SJSA1 (cell line): ENCODE measurements around the gene MKNK2. TPM values are rescaled to one million over a fixed set of nuclear protein-coding genes. Genes with fewer than 3 reads are reported as not detected.
A peak's percentile ranks its signal among the peaks of the same experiment; 100 is the strongest.

Experiments
- DNase-seq, 2 experiments: peaks; one replicate each; pipeline ENCODE4 v3.0.0-alpha.2; 2015 to 2020; ENCODE audit warnings: low spot score in 2 of 2, low read depth in 1 of 2
- H3K27ac ChIP-seq: fragments of 250-450 bp; sonication (Bioruptor Pico); 2 replicates; pipeline ENCODE4 v1.5.1; 2020; ENCODE audit warnings: mild to moderate bottlenecking, moderate library complexity
- H3K27me3 ChIP-seq: fragments of 250-450 bp; sonication (Bioruptor Pico); replicated peaks from 2 replicates; pipeline ENCODE4 v1.5.1; 2020; ENCODE audit warnings: mild to moderate bottlenecking, moderate library complexity
- H3K36me3 ChIP-seq: fragments of 250-450 bp; sonication (Bioruptor Pico); 2 replicates; pipeline ENCODE4 v1.5.1; 2020; ENCODE audit warnings: mild to moderate bottlenecking
- H3K4me1 ChIP-seq: fragments of 250-450 bp; sonication (Bioruptor Pico); replicated peaks from 2 replicates; pipeline ENCODE4 v1.6.1; 2021; ENCODE audit warnings: mild to moderate bottlenecking
- H3K4me3 ChIP-seq: fragments of 250-450 bp; sonication (Bioruptor Pico); 2 replicates; pipeline ENCODE4 v1.5.1; 2020; ENCODE audit warnings: mild to moderate bottlenecking
- H3K9me3 ChIP-seq: fragments of 250-450 bp; sonication (Bioruptor Pico); replicated peaks from 2 replicates; pipeline ENCODE4 v1.5.1; 2020; ENCODE audit warnings: mild to moderate bottlenecking
- total RNA-seq: library from RNA; depleted of rRNA; stranded (reverse); fragments of >200 nt; shearing (Covaris generic); gene quantifications from 2 replicates; pipeline ENCODE4 v1.2.3, GENCODE V29; 2014

MKNK2 gene
- total RNA-seq, 1 experiment from 2014 or later, result 18.7 TPM

DNA sequence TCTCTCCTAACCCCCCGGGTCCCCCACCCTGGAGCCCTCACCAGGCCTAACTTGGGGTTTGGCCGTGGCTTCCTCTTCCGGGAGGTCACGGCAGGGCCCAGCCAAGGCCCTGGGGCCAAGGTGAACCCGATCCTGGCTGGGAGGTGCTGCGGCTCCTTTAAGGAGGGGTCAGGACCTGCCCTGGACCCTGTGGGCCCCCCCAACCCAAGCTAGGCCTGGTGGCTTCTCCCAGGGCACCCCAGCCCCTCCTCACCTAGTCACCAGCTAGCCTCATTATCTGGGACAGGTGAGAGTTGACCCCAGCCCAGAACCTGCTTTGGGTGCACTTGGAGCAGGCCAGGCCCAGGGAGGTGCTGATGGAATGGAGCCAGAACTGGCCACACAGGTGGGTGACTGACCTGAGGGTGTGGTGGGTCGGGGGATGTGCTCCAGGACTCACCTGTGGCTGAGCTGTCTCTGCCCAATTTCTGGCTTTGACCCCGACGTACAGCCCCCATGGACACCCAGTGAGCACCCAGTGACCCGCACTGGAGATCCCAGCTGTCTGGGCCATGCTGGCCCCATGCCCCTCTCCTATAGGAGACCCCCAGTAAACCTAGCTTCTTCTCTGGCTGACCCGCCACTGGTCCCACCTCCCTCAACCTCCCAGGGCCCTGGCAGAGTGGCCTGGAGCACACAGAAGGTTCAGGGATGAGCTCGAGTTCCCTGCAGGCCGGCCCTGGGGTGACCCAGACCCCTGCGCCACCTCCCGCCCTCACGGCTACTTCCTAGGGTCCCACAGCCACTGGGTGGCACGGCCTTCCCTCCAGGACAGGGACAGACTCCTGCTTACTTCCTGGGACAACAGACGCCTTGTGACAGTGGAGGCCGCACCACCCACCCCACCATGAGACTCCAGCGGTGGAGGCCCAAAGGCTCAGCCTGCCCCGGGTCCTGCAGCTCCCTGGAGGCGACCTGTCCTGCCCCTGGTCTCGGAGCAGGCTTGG is 6.7 kb upstream of the MKNK2 start:
- DNase-seq, result no peak
- Histone ChIP-seq H3K36me3 (no peaks in the 10 kb centered on the region), H3K4me3 (no peak overlapping the region), H3K4me1 (peaks cover 40% of the 10 kb centered on the region), H3K27me3 (no peaks in the 10 kb centered on the region), H3K9me3 (no peaks in the 10 kb centered on the region), H3K27ac (no peak overlapping the region)

DNA sequence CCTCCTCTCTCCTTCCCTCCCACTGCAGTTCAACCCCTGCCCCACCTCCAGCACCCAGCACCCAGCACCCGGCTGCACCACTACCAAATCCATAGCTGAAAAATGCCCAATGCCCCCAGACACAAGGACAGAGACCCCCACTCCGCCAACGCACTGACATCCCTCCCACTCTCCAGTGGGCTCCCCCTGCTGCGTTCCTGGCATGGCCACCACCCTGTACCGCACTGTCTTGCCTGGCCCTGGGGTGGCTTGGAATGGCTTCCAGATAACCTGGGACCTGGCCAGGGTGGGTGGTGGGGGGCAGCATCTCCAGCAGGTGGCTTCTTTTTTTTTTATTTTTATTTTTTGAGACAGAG is 5.8 kb upstream of the MKNK2 start:
- Histone ChIP-seq H3K27ac (no peak overlapping the region), H3K9me3 (no peaks in the 10 kb centered on the region), H3K4me3 (no peak overlapping the region), H3K27me3 (no peaks in the 10 kb centered on the region), H3K4me1 (peaks cover 36% of the 10 kb centered on the region), H3K36me3 (no peaks in the 10 kb centered on the region)
- DNase-seq, result no peak

DNA sequence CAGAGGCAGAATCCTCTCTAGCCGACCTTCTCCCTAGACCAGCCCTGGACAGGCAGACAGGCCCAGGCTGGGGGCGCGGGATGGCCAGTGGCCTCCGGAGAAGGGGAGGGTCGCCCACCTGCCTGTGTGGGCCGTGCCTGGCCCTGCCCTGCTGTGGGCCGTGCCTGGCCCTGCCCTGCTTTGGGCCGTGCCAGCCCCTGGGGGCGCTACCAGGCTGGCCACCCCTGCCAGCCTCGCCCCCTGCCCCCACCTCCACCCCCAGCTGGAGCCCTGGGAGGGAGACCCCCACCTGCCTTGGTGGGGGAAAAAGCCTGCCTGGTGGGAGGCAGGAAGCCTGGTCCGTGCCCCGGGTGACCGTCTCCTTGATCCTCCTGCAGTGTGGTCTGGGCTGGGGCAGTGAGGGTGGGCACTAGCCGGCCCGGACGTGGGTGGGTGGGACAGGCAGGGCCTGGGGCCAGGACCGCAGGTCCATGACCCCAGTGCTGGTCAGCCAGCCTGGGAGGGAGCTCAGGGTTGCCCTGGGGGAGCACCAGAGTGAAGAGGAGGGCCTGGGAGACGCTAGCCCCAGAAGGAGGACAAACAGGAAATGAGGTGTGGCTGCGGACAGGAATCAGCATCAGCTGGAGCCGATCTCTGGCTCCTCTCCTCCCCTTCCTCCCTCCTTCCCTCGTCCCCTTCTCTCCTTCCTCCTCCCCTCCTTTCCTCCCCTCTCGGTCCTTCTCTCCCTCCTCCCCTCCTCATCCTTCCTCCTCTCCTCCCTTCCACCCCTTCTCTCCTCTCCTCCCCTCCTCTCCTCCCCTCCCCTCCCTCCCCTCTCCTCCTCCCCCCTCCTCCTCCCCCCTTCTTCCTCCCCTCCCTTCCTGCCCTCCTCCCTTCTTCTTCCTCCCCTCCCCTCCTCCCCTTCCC is 5.1 kb upstream of the MKNK2 start:
- Histone ChIP-seq H3K27ac (peak overlapping the region; percentile 81), H3K36me3 (no peaks in the 10 kb centered on the region), H3K4me1 (peaks cover 39% of the 10 kb centered on the region), H3K4me3 (0 out of 2 replicates have a peak overlapping the region, but pooled peaks have one; percentile 11), H3K27me3 (no peaks in the 10 kb centered on the region), H3K9me3 (no peaks in the 10 kb centered on the region)
- no peak for DNase-seq

DNA sequence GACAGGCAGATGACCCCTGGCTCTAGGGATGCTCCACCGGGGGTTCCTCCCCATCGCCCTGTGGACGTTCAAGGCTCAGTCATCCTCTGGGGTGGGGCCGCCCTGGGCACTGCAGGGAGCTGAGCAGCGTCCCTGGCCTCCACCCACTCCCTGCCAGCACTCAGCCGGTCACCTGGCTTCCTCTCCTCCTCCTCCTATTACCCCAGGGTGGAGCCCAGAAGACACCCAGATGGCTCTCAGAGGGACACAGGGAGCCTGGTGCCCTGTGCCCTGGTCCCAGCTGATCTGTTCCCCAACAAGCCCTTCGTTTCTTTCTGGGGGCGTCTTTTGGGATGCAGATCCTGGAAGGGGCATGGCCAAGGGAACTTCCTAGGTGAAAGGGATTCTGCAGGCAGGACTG is 3.7 kb upstream of the MKNK2 start:
- peaks cover 34% of the 10 kb centered on the region for H3K4me1 ChIP-seq
- H3K4me3 ChIP-seq, result no peak overlapping the region
- H3K27ac ChIP-seq, result no peak overlapping the region
- DNase-seq, result no peak
- H3K36me3 ChIP-seq, result 0 out of 2 replicates have a peak, but pooled peaks cover 3% of the 10 kb centered on the region
- H3K9me3 ChIP-seq, result no peaks in the 10 kb centered on the region
- H3K27me3 ChIP-seq, result no peaks in the 10 kb centered on the region

DNA sequence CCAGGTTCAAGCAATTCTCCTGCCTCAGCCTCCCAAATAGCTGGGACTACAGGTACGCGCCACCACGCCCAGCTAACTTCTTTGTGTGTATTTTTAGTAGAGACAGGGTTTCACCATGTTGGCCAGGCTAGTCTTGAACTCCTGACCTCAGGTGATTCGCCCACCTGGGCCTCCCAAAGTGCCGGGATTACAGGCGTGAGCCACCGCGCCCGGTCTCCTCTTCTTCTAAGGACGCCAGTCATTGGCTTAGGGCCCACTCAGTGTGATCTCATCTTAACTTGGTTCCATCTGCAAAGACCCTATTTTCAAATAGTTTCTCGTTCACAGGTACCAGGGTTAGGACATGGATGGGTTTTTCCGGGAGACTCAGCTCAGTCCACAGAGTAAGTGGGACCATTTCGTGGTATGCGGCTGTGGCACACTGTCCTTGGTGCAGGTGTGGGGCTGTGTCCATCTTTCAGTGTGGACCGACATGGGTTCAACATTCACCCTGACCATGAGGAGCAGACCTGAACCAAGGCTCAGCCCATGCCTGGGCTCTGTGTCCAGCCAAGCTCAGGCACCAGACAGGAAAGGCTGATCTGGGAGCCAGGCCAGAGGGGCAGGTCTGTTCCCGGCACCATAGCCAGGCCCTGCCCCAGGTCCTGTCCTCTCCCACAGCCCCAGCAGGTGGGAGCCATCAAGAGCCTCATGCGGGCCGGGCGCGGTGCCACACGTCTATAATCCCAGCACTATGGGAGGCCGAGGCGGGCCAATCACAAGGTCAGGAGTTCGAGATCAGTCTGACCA is 2.8 kb upstream of the MKNK2 start:
- Histone ChIP-seq H3K27me3 (no peaks in the 10 kb centered on the region), H3K4me1 (peaks cover 33% of the 10 kb centered on the region), H3K36me3 (0 out of 2 replicates have a peak, but pooled peaks cover 7% of the 10 kb centered on the region), H3K27ac (no peak overlapping the region), H3K4me3 (no peak overlapping the region), H3K9me3 (no peaks in the 10 kb centered on the region)
- DNase-seq, result no peak

DNA sequence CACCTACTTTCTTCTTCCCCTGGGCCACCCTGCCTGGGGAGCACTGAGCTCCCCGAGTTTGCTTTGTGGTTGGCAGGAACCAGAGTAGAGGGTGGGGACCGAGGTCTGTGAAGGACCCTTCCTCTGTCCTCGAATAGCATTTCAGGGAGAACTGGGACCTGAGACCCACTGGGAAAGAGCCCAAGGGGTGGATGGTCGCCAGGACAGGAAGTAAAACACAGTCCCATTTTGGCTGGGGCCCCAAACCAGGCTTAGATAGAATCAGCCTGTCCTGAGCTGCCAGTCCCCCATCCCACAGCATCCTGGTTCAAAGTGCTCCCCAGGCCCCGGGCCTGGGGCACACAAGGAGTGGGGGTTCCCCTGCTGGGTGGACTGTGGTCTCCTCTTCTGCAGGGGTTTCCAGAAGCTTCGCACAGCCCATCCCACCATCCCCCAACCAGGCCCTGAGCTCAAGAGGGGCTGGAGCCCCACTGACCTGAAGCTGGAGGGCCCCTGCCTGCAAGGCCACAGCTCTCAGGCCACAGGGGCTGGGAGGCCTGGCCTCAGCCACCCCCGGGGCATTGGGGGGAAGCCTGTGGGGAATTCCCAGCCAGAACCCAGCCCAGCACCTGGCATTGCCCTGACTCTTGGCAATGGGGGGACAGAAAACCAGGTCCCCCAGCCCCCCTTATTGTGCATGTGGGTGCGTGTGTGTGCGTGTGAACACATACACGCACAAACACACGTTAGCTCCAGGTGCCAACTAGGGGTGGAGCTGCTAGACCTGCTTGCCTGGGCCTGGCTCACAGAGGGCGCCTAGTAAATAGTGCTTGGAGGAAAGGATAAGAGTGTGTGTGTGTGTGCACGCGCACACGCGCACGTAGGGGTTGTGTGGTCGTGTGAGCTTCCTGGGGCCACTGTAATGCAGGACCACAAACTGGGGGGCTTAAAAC is 995 bp upstream of the MKNK2 start:
- H3K4me1 ChIP-seq, result peaks cover 43% of the 10 kb centered on the region
- peak overlapping the region; percentile 45 for H3K27ac ChIP-seq
- no peaks in the 10 kb centered on the region for H3K27me3 ChIP-seq
- peak overlapping the region; percentile 81 for H3K4me3 ChIP-seq
- no peak for DNase-seq
- H3K9me3 ChIP-seq, result no peaks in the 10 kb centered on the region
- H3K36me3 ChIP-seq, result peaks cover 7% of the 10 kb centered on the region; the same call in 1 of the 2 replicates

DNA sequence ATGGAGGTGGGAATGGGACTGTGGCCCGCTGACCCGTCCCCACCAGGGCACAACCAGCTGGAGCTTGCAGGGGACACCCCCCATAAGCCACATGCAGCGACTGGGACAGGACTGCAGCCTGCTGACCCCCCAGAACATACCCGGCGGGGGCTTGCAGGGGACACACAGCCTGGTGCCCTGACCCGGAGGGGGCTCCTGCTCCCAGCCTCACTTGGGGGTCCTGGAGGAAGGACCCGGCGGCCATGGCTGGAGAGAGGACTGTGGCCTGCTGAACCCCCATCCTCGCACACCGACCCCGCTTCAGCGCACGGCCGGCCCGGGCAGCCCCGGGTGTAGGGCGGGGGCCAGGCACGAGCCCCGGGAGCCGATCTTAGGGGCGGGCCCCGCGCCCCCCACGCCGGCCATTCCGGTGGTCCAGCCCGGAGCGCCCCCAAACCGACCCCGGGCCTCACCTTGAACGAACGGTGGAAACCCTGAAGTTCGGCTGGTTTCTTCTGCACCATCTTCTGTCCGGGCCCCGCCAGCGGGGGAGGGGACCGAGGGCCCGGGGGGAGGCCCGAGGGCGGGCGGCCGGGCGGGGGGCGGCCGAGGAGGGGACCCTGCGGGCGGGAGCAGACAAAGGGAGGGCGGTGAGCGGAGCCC is 574 bp downstream of the MKNK2 start:
- H3K27ac ChIP-seq, result no peak overlapping the region
- H3K36me3 ChIP-seq, result peaks cover 19% of the 10 kb centered on the region
- no peaks in the 10 kb centered on the region for H3K27me3 ChIP-seq
- peak; percentile 34 to 42 for DNase-seq
- H3K9me3 ChIP-seq, result no peaks in the 10 kb centered on the region
- H3K4me1 ChIP-seq, result peaks cover 35% of the 10 kb centered on the region
- H3K4me3 ChIP-seq, result peak overlapping the region; percentile 81

DNA sequence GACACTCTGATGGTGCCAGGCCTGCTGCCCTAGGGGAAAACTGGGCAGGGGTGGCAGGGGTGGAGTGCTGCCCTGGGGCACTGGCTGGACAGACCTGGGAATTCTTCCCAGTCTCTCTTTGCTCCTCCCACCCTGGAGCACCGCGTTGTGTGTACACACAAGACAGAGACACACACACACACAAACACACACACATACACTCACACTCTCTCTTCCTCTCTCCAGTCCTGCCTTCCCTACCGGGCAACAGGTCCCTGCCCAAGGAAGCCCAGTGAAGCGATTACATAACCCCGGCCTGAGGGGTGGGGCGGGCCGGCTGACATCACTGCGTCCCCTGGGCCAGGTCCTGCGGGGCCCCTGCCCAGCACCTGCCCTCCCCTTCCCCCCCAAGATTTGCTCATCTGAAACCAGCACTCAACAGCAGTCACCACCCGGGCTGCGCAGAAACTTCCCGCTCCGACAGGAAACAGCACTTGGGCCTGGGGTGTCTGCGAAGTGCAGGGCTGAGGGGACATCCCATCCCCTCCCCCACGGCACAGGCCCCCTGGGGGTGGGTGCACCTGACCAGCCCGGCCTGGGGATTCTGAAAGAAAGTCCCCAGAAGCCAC is 1.2 kb downstream of the MKNK2 start:
- peak; percentile 37 to 48 for DNase-seq

DNA sequence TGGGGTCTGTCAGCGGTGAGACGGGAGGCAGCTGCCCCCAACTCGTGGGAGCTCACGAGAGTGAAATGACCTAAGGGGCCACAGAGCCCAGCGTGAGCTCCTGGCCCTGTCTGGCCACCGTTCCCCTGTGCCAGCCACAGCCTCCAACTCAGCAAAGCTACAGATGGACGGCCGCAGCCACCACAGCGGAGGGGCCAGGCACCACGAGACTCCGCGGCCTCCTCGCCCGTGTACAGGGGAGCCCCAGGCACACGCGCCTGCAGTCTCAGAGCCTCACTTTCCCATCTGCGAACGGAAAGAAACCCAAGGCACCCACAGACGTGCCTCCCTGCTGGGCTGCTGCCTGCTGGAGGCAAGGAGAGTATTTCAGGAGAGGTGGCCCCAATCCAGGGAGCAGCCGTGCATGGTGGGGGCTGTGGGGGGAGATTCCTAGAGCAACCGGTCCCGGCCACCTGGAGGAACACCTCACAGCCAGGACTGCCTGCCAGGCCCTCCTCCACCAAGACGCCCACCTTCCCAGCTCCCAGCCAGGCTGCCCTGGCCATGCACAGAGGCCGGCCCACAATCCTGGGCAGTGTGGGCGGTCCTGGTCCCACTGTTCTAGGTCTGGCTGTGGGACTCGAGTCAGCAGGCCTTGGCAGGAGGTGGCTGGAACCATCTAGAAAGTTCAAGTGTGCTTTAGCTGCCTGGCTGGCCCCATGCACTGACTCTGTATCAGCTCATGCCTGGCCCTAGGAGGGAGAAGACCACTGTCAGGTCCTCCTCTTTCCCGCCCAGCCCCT is 1.9 kb downstream of the MKNK2 start:
- Histone ChIP-seq H3K4me1 (peaks cover 35% of the 10 kb centered on the region), H3K27ac (no peak overlapping the region)
- peak in 1 of 2 experiments; percentile 43 for DNase-seq

More for the DNA sequence above, 1.2 kb downstream of the MKNK2 start:
- Histone ChIP-seq H3K4me3 (peak overlapping the region; percentile 81), H3K4me1 (peaks cover 35% of the 10 kb centered on the region), H3K36me3 (peaks cover 19% of the 10 kb centered on the region), H3K27me3 (no peaks in the 10 kb centered on the region), H3K9me3 (no peaks in the 10 kb centered on the region), H3K27ac (no peak overlapping the region)

DNA sequence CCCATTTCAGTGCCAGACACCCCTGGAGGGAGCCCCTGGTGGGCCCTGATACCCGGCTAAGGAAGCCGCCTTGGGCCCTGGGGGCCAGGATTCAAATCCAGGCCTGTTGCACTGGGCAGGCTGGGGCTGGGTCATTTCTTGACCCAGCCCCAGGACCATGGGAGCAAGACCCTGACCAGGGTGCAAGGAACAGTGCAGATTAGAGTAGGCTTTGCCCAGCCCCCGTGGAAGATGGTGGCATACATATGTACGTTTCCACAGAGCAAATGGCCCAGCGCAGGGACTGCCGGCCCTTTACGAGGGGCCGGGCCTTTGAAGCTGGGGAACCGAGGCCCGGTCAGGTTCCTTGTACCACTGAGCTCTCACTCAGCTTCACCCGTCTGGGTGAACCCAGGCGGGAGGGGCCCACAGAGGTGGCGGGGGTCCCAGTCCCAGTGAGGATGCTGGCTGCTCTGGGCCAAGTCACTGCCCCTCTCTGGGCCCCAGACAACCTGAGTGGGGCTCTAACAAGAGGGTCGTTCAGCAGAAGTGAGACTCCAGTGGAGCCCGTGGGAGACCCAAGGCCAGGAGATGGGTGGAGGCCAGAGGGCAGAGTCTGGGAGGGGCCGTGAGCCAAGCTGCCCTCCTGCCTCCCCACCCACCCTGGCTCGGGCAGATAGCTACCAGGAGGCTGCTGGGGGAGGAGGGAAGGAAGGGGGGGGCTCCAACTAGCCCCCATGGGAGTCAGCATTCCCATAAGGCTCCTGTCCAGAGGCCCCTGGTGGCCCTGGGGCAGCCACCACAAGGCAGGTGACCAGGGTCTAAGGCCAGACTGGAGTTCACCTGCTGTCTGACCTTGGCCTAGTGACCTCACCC is 2.7 kb downstream of the MKNK2 start:
- no peak for DNase-seq
- H3K4me1 ChIP-seq, result peaks cover 35% of the 10 kb centered on the region
- H3K9me3 ChIP-seq, result no peaks in the 10 kb centered on the region
- H3K4me3 ChIP-seq, result no peak overlapping the region
- no peak overlapping the region for H3K27ac ChIP-seq
- peaks cover 21% of the 10 kb centered on the region for H3K36me3 ChIP-seq
- no peaks in the 10 kb centered on the region for H3K27me3 ChIP-seq

More for the DNA sequence above, 1.9 kb downstream of the MKNK2 start:
- peak overlapping the region; percentile 81 for H3K4me3 ChIP-seq
- no peaks in the 10 kb centered on the region for H3K27me3 ChIP-seq
- peaks cover 19% of the 10 kb centered on the region for H3K36me3 ChIP-seq
- H3K9me3 ChIP-seq, result no peaks in the 10 kb centered on the region
